ENCODE results near the gene ERFE.

Gene ERFE

DNA sequence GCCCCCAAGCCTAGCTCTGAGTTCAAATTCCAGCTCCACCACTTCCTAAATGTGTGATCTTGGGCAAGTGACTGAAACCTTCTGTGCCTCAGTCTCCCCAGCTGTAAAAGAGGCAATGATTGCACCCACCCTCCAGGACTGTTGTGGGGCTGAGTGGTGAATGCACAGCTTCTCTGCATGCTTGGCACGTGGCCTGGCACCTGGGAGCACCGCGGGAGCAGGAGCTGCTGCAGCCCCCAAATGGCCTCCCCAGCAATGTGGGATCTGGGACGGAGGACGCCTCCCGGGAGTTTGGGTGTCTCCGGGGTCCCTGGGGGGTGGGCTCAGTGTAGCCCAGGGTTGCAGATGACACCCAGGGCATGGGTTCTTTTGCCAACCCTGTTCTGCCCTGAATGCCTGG, 18.7 kb upstream of the ERFE start:
- DNase-seq = no peak

GRCh38 chr2:238140721-238141540, 17.8 kb upstream of the ERFE start:
- no peak for DNase-seq

GRCh38 chr2:238141541-238142318, 17.0 kb upstream of the ERFE start:
- DNase-seq = peak in 1 of 2 donors; percentile 20

- no peak for DNase-seq
Measured at GRCh38 chr2:238142382-238143205, 16.2 kb upstream of the ERFE start.

GRCh38 chr2:238143239-238143951, 15.4 kb upstream of the ERFE start:
- DNase-seq = no peak

DNA sequence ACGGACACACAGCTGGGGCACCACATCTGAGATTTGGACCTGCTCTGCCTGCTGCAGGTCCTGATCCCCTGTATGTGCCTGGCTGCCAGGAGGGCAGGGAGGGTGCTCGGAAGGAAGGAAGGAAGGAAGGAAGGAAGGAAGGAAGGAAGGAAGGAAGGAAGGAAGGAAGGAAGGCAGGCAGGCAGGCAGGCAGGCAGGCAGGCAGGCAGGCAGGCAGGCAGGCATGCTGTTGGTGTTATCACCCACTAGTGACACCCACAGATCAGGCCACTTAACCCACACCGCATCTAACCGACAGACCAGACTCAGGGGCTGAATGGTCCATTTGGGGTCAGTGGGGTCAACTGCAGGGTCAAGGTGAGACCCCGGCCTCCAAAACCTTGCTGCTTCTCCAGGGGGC, 14.5 kb upstream of the ERFE start:
- no peak for DNase-seq

DNA sequence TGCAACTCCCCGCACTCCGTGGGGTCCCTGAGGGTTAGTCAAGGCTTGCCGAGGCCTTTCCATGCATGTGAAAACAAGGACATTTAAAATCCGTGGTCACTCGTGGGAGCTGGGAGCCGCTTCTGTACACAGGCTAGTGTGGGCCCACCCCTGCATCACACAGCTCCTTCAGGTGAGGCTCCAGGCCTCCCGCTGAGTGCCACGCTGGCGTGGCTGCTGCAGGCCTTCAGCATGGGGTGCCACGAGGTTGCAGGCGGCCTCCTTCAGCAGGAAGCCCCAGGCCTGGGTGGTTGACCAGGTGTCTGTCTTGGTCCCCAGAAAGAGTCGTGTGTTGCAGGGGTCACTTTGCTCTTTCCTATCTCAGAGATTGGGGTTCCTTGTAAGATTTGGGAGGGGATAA, 13.7 kb upstream of the ERFE start:
- no peak for DNase-seq

DNA sequence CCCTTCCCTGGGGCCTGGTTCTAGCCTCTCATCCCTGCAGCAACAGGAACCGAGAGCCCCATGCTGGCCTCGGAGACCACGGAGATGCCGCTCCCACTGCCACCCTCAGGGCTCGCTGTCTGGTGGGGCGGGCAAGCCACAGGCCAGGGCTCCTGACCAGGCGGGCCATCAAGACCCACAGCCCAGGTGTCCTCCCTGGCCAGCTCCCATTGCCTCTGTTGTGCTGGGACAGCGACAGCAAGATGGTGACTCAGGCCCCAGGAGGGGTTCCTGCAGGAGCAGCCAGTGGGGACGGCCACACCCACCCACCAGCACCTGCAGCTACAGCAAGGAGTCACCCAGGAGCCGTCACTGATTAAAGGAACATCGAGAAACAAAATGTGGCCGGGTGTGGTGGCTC, 12.9 kb upstream of the ERFE start:
- no peak for DNase-seq

- DNase-seq = no peak
Measured at GRCh38 chr2:238146884-238147544, 11.8 kb upstream of the ERFE start.

DNA sequence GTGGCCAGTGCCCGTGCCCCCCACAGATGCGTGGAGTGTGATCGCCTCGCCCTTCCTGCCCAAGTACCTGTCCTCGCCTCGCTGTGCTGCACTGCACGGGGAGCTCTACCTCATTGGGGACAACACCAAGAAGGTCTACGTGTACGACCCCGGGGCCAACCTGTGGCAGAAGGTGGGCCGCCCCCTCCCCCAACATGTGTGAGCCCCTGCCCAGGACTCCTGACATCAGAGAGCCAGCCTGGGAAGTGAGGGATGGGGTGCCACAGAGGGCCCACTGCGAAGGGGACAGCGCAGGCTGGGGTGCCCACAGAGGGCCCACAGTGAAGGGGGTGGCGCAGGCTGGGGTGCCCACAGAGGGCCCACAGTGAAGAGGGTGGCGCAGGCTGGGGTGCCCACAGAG, 9.8 kb upstream of the ERFE start:
- DNase-seq = no peak

DNA sequence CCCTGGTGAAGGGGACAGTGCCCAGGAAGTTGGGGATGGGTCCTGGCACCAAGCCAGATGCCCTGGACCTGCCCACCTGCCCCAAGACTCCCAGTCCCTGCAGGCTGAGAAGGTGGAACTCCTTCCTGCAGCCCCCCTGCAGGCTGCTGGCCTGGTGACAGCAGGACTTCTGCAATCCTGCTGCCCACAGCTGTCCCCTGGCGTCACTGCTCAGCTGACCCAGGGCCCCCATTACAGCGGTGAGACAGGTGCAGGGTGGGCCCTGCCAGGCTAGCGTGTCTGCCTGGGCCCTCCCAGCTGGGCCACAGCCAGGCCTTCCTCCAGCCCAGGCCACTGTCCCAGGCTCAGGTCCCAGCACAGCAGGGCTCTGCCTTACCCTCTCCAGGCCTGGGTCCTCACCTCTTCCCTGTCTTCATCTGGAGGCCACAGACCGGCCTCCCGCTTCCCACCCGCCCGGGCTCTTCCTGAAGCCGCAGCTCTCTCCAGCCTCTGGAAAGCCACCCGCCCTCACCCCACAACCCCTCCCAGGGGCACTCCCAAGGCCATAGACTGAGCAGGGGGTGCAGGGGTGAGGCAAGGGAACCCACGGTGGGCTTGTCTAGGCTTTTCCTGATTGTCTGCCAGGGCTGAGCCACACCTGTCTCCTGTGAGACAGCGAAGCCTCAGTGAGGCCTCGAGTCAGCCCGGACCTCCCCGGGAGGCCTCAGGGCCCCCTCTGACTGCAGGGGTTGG, 8.8 kb upstream of the ERFE start:
- no peak for DNase-seq

DNA sequence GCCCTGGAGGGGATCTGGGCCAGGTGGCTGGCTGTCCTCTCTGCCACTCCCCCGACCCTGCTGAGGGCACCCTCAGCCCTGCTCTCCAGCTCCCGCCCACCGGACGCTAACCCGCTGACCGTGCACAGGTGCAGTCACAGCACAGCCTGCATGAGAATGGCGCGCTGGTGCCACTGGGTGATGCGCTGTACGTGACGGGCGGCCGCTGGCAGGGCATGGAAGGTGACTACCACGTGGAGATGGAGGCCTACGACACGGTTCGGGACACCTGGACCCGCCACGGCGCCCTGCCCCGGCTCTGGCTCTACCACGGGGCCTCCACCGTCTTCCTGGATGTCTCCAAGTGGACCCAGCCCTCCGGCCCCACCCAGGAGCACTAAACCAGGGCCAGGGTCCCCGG, 8.1 kb upstream of the ERFE start:
- DNase-seq = no peak

DNA sequence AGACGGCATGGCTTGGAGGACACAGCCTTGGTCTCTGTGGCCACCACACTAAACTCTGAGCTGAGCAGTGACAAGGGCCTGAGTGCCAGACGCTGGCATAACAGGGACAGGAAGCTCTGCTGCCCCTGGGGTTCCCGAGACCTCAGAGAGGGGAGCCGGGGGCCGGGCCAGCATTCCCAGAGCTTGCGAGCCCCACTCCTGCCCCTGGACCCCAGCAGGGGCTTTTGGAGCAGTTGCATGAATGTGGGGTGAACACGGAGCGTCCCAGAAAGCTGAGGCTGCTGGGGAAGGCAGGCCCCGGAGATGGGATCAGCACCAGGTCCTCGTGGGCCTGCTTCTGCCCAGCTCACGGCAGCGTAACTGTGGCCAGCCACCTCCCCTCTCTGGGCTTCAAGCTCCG, 7.6 kb upstream of the ERFE start:
- DNase-seq = no peak

- no peak for DNase-seq
Measured at GRCh38 chr2:238151628-238152235, 7.0 kb upstream of the ERFE start.

DNA sequence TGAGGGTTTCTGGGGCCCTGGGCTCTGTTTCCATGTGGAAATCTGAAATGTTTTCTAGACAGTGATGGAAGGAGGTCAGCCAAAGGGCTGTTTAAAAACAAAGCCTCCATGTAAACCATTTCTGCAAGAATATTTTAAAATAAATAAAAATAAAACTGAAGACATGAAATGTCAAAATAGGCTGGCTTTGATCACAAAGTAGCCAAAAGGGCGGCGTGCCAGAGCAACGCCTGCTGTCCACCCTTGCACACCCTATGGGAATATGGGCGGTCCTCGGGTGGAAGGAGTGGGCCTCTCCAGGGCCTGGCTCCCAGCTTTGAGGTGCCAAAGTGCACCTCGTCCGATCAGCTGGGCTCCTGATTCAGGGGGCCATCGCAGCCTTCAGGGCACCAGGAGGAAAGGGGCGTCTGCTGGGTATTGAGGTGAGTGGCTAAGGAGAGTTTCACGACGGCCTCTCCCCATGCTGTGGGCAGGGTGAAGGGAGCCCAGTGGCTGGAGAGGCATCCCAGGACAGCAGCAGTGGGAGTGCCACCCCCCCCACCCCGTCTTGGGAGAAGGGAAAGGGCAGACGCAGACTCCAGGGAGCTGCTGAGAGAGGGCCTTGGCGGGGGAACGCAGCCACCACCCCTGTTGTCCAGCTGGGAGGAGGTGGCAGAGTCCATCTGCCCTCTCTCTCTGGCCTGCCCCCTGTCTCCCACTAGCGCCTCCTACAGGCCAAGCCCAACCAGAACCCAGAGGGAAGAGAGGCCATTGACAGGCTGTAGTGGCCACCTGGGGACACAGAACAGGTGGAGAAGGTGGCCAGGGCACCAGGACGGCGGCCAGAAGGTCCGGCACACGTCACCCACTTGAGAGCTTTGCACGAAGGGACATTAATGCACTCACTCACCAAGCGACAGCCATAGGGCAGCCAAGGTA, 5.7 kb upstream of the ERFE start:
- no peak for DNase-seq

DNA sequence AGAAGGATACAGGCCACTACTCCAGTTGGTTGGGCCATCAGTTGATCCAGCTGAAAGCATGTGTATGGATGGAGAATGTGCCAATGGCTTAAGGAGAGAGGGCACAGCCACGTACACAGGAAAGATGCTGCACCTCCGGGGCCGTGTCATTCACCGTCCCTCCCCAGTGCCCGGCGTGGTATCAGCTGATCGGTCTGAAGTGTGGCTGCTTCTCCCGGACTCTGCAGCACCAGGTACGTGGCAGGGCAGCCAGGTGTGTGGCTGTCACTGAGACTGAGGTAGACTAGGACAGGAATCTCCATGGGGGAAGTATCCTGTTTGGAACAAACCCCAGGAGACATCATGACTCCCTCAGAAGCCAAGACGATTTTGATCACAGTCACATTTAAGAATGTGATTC, 4.2 kb upstream of the ERFE start:
- no peak for DNase-seq

DNA sequence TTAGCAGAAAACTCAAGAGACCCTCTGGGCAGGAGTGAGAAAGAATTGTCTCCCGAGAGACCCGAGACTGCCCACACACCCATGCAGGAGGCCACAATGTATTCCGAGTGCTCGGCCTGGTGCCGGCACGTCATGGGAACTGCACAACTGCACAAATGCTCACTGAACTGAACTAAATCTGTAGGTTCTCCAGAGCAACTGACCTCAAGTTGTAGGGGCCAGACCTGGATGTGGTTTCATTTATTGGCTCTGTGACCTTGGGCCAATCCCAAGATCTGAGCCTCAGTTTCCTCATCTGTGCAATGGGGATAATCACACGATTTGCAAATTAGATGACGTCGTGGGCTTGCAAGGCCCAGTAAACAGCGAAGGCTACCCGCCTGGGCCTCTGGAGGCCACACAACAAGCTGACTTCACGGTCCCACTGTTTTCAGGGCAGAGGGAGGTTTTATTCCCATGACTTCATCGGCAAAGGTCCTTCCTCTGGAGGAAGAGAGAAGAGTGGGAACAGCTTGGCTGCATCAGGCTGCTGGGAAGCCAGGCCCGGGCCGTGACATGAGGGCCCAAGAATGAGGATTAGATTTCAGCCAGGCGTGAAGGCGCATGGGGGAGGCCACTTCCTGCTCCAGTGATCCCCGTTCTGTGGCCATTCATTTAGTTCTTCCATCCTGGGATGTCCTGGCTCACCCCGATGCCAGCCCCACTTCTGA, 3.6 kb upstream of the ERFE start:
- DNase-seq = no peak

GRCh38 chr2:238155761-238156694, 2.7 kb upstream of the ERFE start:
- no peak for DNase-seq

Data from CD4-positive, alpha-beta T cell treated with Interferon alpha-2 for 1 hour (primary cell).